Measurements from ENCODE around the gene HEG1. TPM values are rescaled to one million over a fixed set of nuclear protein-coding genes. Genes with fewer than 3 reads are reported as not detected.
"Not testable (repeated sequence)": the region's sequence is repeated elsewhere in the genome, so short reads cannot be mapped to it uniquely, and the experiment has no call there.

The HEG1 gene
- total RNA-seq, 6 experiments from 2014 or later: 88.6 to 126 (median 105) TPM

DNA sequence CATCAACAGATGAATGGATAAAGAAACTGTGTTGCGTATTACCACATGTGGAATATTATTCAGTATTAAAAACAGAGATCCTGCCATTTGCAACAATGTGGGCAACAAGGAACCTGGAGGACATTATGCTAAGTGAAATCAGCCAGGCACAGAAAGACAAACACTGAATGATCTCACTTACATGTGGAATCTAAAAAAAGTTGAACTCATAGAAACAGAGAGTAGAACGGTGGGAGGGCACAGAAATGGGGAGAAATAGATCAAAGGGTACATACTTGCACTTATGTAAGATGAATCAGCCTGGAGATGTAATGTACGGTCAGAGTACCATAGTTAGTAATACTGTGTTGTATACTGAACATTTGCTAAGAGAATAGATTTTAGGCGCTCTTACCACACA is 91.4 kb downstream of the HEG1 start:
- Mint-ChIP-seq H3K36me3 (ENCODE audit: low read depth) (0 out of 2 replicates have a peak, but pooled peaks cover 7% of the 10 kb centered on the region), H3K27me3 (ENCODE audit: insufficient read depth) (no peaks in the 10 kb centered on the region; the same call in none of the 2 replicates), H3K27ac (no peak overlapping the region), H3K4me3 (no peak overlapping the region), H3K4me1 (ENCODE audit: low read depth) (peaks cover 16% of the 10 kb centered on the region), H3K9me3 (no peaks in the 10 kb centered on the region)
- TF ChIP-seq, protein P1, sequence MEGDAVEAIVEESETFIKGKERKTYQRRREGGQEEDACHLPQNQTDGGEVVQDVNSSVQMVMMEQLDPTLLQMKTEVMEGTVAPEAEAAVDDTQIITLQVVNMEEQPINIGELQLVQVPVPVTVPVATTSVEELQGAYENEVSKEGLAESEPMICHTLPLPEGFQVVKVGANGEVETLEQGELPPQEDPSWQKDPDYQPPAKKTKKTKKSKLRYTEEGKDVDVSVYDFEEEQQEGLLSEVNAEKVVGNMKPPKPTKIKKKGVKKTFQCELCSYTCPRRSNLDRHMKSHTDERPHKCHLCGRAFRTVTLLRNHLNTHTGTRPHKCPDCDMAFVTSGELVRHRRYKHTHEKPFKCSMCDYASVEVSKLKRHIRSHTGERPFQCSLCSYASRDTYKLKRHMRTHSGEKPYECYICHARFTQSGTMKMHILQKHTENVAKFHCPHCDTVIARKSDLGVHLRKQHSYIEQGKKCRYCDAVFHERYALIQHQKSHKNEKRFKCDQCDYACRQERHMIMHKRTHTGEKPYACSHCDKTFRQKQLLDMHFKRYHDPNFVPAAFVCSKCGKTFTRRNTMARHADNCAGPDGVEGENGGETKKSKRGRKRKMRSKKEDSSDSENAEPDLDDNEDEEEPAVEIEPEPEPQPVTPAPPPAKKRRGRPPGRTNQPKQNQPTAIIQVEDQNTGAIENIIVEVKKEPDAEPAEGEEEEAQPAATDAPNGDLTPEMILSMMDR (IDR thresholded peaks at IDR 0.05): no peak
- no peak for DNase-seq

DNA sequence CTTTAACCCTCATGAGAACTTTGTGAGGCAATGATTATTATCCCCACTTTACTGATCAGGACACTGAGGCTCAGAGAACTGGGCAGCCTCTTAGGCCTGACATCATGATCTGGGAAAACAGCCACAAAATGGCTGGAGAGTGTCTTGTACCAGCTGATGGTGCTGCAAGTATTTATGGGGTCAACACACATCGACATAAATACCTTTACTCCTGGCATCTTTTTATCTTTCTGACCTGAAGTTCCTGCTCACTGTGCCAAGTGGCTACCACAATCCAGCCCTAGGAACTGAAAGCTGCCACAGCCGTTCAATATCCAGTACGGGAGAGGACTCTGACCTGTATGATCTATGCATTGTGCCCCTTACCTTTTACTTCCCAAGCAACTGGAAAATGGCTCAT is 92.0 kb downstream of the HEG1 start:
- no peak for DNase-seq
- Mint-ChIP-seq H3K27ac (no peak overlapping the region), H3K4me3 (no peak overlapping the region), H3K9me3 (no peaks in the 10 kb centered on the region), H3K27me3 (ENCODE audit: insufficient read depth) (no peaks in the 10 kb centered on the region; the same call in none of the 2 replicates), H3K36me3 (ENCODE audit: low read depth) (0 out of 2 replicates have a peak, but pooled peaks cover 7% of the 10 kb centered on the region), H3K4me1 (ENCODE audit: low read depth) (peaks cover 16% of the 10 kb centered on the region)
- TF ChIP-seq, protein P1 (IDR thresholded peaks at IDR 0.05): no peak

DNA sequence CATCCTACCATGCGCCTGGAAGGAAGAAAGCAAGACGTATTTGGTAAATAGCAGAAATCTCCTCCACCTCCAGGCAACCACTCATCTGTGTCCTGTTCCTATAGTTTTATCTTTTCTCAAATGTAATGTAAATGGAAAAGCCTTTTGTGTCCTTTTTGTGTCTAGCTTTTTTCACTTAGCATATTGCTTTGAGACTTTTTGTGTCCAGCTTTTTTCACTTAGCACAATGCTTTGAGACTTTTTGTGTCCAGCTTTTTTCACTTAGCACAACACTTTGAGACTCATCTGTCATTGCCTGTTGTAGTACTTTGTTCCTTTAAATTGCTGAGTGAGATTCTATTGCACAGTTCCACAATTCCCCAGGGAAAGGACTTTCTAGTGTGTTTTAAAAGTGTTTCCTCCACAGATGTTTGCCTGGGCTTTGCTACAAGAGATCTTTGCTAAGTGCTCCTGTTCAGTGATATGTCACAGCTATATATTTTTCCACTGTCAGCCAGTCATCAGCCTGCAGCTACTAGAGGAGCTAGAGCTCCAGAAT is 93.3 kb downstream of the HEG1 start:
- H3K9me3 Mint-ChIP-seq: no peaks in the 10 kb centered on the region
- TF ChIP-seq, protein P1 (IDR thresholded peaks at IDR 0.05): no peak
- H3K27ac Mint-ChIP-seq: no peak overlapping the region
- H3K4me1 Mint-ChIP-seq (ENCODE audit: low read depth): peaks cover 16% of the 10 kb centered on the region
- no peak overlapping the region for H3K4me3 Mint-ChIP-seq
- H3K27me3 Mint-ChIP-seq (ENCODE audit: insufficient read depth): no peaks in the 10 kb centered on the region; the same call in none of the 2 replicates
- no peak for DNase-seq
- H3K36me3 Mint-ChIP-seq (ENCODE audit: low read depth): no peaks in the 10 kb centered on the region

DNA sequence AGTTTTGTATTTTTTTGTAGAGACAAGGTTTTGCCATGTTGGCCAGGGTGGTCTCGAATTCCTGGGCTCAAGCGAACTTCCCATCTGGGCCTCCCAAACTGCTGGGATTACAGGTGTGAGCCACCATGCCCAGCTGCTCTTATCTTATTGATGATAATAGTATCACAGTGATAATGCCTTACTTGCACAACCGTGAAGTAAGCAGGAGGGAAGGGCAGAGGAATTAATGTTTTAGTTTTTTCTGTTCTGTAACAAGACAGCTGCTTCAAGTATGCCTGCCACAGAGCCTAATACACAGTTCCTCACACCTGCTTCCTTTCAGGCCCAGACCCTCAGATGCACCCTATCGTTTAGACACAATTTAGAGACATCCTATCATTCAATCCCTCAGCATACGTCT is 95.1 kb downstream of the HEG1 start:
- H3K27ac Mint-ChIP-seq: no peak overlapping the region
- H3K4me1 Mint-ChIP-seq (ENCODE audit: low read depth): peaks cover 13% of the 10 kb centered on the region
- H3K9me3 Mint-ChIP-seq: no peaks in the 10 kb centered on the region
- TF ChIP-seq, protein P1 (IDR thresholded peaks at IDR 0.05): no peak
- H3K36me3 Mint-ChIP-seq (ENCODE audit: low read depth): no peaks in the 10 kb centered on the region
- H3K27me3 Mint-ChIP-seq (ENCODE audit: insufficient read depth): no peaks in the 10 kb centered on the region; the same call in none of the 2 replicates
- no peak overlapping the region for H3K4me3 Mint-ChIP-seq
- no peak for DNase-seq

DNA sequence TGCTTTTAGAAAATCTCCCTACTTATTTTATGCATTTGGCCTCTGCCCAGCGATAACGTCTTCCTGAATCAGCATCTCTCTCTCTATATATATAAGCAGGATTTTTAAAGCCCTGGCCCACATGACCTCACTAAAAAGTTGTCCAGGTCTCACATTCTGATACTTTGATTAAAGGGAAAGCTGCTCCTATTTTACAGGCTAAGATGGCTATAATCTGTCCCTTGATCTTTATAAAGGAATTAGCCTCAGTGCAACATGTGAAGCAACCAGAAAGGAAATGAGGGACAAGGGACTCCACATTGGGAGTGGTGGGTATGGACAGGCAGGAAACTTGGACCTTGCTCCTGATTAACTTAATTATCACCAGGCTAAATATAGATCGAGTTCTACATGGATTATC is 95.7 kb downstream of the HEG1 start:
- H3K4me1 Mint-ChIP-seq (ENCODE audit: low read depth): peaks cover 7% of the 10 kb centered on the region; the same call in 1 of the 2 replicates
- no peak overlapping the region for H3K4me3 Mint-ChIP-seq
- no peak overlapping the region for H3K27ac Mint-ChIP-seq
- no peak for DNase-seq
- no peaks in the 10 kb centered on the region for H3K36me3 Mint-ChIP-seq (ENCODE audit: low read depth)
- TF ChIP-seq, protein P1 (IDR thresholded peaks at IDR 0.05): no peak
- H3K27me3 Mint-ChIP-seq (ENCODE audit: insufficient read depth): no peaks in the 10 kb centered on the region; the same call in 1 of the 2 replicates
- no peaks in the 10 kb centered on the region for H3K9me3 Mint-ChIP-seq

DNA sequence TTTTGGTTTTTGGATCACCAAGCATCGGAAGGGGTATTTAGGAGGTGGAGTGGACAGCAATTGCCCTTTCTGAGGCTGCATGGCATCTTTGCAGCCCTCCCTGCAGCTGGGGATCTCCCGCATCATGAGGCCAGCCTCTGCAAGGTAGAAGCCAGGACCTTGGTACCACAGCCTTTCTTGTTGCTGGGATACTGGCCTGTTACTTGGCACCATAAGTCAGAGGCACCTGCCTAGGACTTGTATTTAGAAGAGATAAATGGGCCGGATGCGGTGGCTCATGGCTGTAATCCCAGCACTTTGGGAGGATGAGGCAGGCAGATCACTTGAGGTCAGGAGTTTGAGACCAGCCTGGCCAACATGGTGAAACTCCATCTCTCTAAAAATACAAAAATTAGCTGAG is 97.8 kb downstream of the HEG1 start:
- DNase-seq, H3K9me3 Mint-ChIP-seq: not testable (repeated sequence)

More for the DNA sequence above, 97.8 kb downstream of the HEG1 start:
- H3K4me3 Mint-ChIP-seq; H3K4me1 Mint-ChIP-seq (ENCODE audit: low read depth); H3K27ac Mint-ChIP-seq; H3K36me3 Mint-ChIP-seq (ENCODE audit: low read depth); H3K27me3 Mint-ChIP-seq (ENCODE audit: insufficient read depth): not testable (repeated sequence)

All from HFFc6 (cell line).